ENCODE data around the gene AIMP1. TPM values are rescaled to one million over a fixed set of nuclear protein-coding genes. Genes with fewer than 3 reads are reported as not detected.
"Not testable (repeated sequence)": the region's sequence is repeated elsewhere in the genome, so short reads cannot be mapped to it uniquely, and the experiment has no call there.

Gene AIMP1
- total RNA-seq, 1 experiment from 2014 or later, result 143 TPM

- H3K4me1 Mint-ChIP-seq (ENCODE audit: low read depth, unreplicated experiment), result peaks cover 5% of the 10 kb centered on the region
- H3K36me3 Mint-ChIP-seq (ENCODE audit: insufficient read depth, unreplicated experiment), result peaks cover 36% of the 10 kb centered on the region
- no peaks in the 10 kb centered on the region for H3K9me3 ChIP-seq
- TF ChIP-seq CTCF (IDR thresholded peaks at IDR 0.05; ENCODE audit: insufficient read depth in 1 of 2, low read depth in 1 of 2, low read length in 1 of 2, severe bottlenecking in 1 of 2, unreplicated experiment in 1 of 2), result no peak
- H3K4me3 ChIP-seq (ENCODE audit: low read depth, low read length), result no peak overlapping the region
- peak overlapping the region; percentile 37 for H3K4me3 Mint-ChIP-seq (ENCODE audit: unreplicated experiment)
- H3K27me3 Mint-ChIP-seq (ENCODE audit: insufficient read depth, unreplicated experiment), result no peaks in the 10 kb centered on the region
- no TSS peak for BruUV-seq (replicated peaks)
- no peaks in the 10 kb centered on the region for H3K36me3 ChIP-seq (ENCODE audit: control insufficient read depth, insufficient read depth, low read length)
- no peaks in the 10 kb centered on the region for H3K27me3 ChIP-seq (replicated peaks; ENCODE audit: control insufficient read depth, insufficient read depth, low read length)
- intact Hi-C loops (cut with micrococcal nuclease; ENCODE audit: unreplicated experiment), result no loop called here
- H3K9me3 Mint-ChIP-seq (ENCODE audit: unreplicated experiment), result no peaks in the 10 kb centered on the region
- H3K4me1 ChIP-seq, result peaks cover 39% of the 10 kb centered on the region
- POLR2A ChIA-PET, result no interaction called here
- no peak overlapping the region for H3K27ac Mint-ChIP-seq (ENCODE audit: unreplicated experiment)
- no peak for DNase-seq
- CTCF ChIA-PET, result no interaction called here
Observed at GRCh38 chr4:106320235-106320634, 3.9 kb downstream of the AIMP1 start.

GRCh38 chr4:106321168-106321567 lies 4.8 kb downstream of the AIMP1 start:
- CTCF ChIA-PET; DNase-seq; H3K36me3 ChIP-seq (ENCODE audit: control insufficient read depth, insufficient read depth, low read length); intact Hi-C loops (cut with micrococcal nuclease; ENCODE audit: unreplicated experiment); H3K9me3 Mint-ChIP-seq (ENCODE audit: unreplicated experiment); POLR2A ChIA-PET; H3K27me3 Mint-ChIP-seq (ENCODE audit: insufficient read depth, unreplicated experiment); H3K9me3 ChIP-seq; H3K4me3 ChIP-seq (ENCODE audit: low read depth, low read length); H3K27ac Mint-ChIP-seq (ENCODE audit: unreplicated experiment); H3K4me1 Mint-ChIP-seq (ENCODE audit: low read depth, unreplicated experiment); H3K27me3 ChIP-seq (replicated peaks; ENCODE audit: control insufficient read depth, insufficient read depth, low read length); H3K4me3 Mint-ChIP-seq (ENCODE audit: unreplicated experiment); BruUV-seq (replicated peaks): not testable (repeated sequence)
- peaks cover 43% of the 10 kb centered on the region for H3K36me3 Mint-ChIP-seq (ENCODE audit: insufficient read depth, unreplicated experiment)
- peaks cover 39% of the 10 kb centered on the region for H3K4me1 ChIP-seq

- H3K27ac Mint-ChIP-seq (ENCODE audit: unreplicated experiment); H3K27me3 Mint-ChIP-seq (ENCODE audit: insufficient read depth, unreplicated experiment); H3K9me3 ChIP-seq; BruUV-seq (replicated peaks); CTCF ChIA-PET; H3K9me3 Mint-ChIP-seq (ENCODE audit: unreplicated experiment); H3K4me3 ChIP-seq (ENCODE audit: low read depth, low read length); POLR2A ChIA-PET; H3K4me1 Mint-ChIP-seq (ENCODE audit: low read depth, unreplicated experiment); H3K36me3 ChIP-seq (ENCODE audit: control insufficient read depth, insufficient read depth, low read length); H3K27me3 ChIP-seq (replicated peaks; ENCODE audit: control insufficient read depth, insufficient read depth, low read length): not testable (repeated sequence)
- intact Hi-C loops (cut with micrococcal nuclease; ENCODE audit: unreplicated experiment), result loop anchor here (2.0 kb wide), 1 partner anchor 15 kb away; no protein-coding TSS in a partner anchor
- peaks cover 50% of the 10 kb centered on the region for H3K36me3 Mint-ChIP-seq (ENCODE audit: insufficient read depth, unreplicated experiment)
- peak; percentile 46 to 77 for DNase-seq
- peaks cover 39% of the 10 kb centered on the region for H3K4me1 ChIP-seq
- peak overlapping the region; percentile 61 for H3K4me3 Mint-ChIP-seq (ENCODE audit: unreplicated experiment)
Observed at GRCh38 chr4:106321814-106322213, 5.5 kb downstream of the AIMP1 start.

- POLR2A ChIA-PET, result interaction anchor here (0.7 kb wide), 1 partner anchor 59 kb away, joined by 4 read pairs; no protein-coding TSS in a partner anchor
- CTCF ChIA-PET, result no interaction called here
- Mint-ChIP-seq H3K27me3 (ENCODE audit: insufficient read depth, unreplicated experiment) (no peaks in the 10 kb centered on the region), H3K4me3 (ENCODE audit: unreplicated experiment) (no peak overlapping the region), H3K4me1 (ENCODE audit: low read depth, unreplicated experiment) (peaks cover 11% of the 10 kb centered on the region), H3K9me3 (ENCODE audit: unreplicated experiment) (no peaks in the 10 kb centered on the region), H3K36me3 (ENCODE audit: insufficient read depth, unreplicated experiment) (peaks cover 63% of the 10 kb centered on the region), H3K27ac (ENCODE audit: unreplicated experiment) (no peak overlapping the region)
- no peak overlapping the region for H3K4me3 ChIP-seq (ENCODE audit: low read depth, low read length)
- H3K27me3 ChIP-seq (replicated peaks; ENCODE audit: control insufficient read depth, insufficient read depth, low read length), result no peaks in the 10 kb centered on the region
- TF ChIP-seq CTCF (IDR thresholded peaks at IDR 0.05; ENCODE audit: insufficient read depth in 1 of 2, low read depth in 1 of 2, low read length in 1 of 2, severe bottlenecking in 1 of 2, unreplicated experiment in 1 of 2), result no peak
- intact Hi-C loops (cut with micrococcal nuclease; ENCODE audit: unreplicated experiment), result loop anchor here (2.0 kb wide), 1 partner anchor 16 kb away; no protein-coding TSS in a partner anchor
- no TSS peak for BruUV-seq (replicated peaks)
- DNase-seq, result no peak
- H3K4me1 ChIP-seq, result peaks cover 39% of the 10 kb centered on the region
- H3K9me3 ChIP-seq, result no peaks in the 10 kb centered on the region
- H3K36me3 ChIP-seq (ENCODE audit: control insufficient read depth, insufficient read depth, low read length), result no peaks in the 10 kb centered on the region
Observed at GRCh38 chr4:106323119-106323518, 6.8 kb downstream of the AIMP1 start.
